BLaER1 treated with 17β-estradiol and CSF1 and Interleukin-3, amounts not matched to agents 10 nM and 100 nM (cell line): ENCODE results near the gene HNRNPA1L2.
"Not testable (repeated sequence)": the region's sequence is repeated elsewhere in the genome, so short reads cannot be mapped to it uniquely, and the experiment has no call there.

Experiments used
- H3K27ac ChIP-seq, 11 experiments: shearing (Covaris generic); formaldehyde crosslinking; 2 replicates each; pipeline ENCODE4 v1.8.1; 2022
- H3K27me3 ChIP-seq, 11 experiments: shearing (Covaris generic); formaldehyde crosslinking; 2 replicates each; pipeline ENCODE4 v1.8.1; 2022
- H3K36me3 ChIP-seq, 11 experiments: shearing (Covaris generic); formaldehyde crosslinking; 2 replicates each; pipeline ENCODE4 v1.8.1; 2022
- H3K4me1 ChIP-seq, 10 experiments: shearing (Covaris generic); formaldehyde crosslinking; 2 replicates each; pipeline ENCODE4 v1.8.1; 2022
- H3K4me2 ChIP-seq, 11 experiments: shearing (Covaris generic); formaldehyde crosslinking; 2 replicates each; pipeline ENCODE4 v1.8.1; 2022
- H3K4me3 ChIP-seq, 10 experiments: shearing (Covaris generic); formaldehyde crosslinking; 2 replicates each; pipeline ENCODE4 v1.8.1; 2022
- H3K9ac ChIP-seq, 11 experiments: shearing (Covaris generic); formaldehyde crosslinking; 2 replicates each; pipeline ENCODE4 v1.8.1; 2022
- H3K9me3 ChIP-seq, 11 experiments: shearing (Covaris generic); formaldehyde crosslinking; replicated peaks in 1 of 11; 2 replicates each; pipeline ENCODE4 v1.8.1; 2022
- H4K20me1 ChIP-seq, 11 experiments: shearing (Covaris generic); formaldehyde crosslinking; 2 replicates each; pipeline ENCODE4 v1.8.1; 2022
- Cebpa-rat ChIP-seq, 11 experiments: shearing (Covaris generic); IDR thresholded peaks; 2 replicates each; pipeline ENCODE4 v1.8.1; 2022

Gene HNRNPA1L2

GRCh38 chr13:52670726-52671125 is 28.5 kb downstream of the HNRNPA1L2 start:
- Histone ChIP-seq H3K27ac (no peak overlapping the region), H3K27me3 (no peaks in the 10 kb centered on the region), H4K20me1 (peaks cover 0 to 66% (median 21%) of the 10 kb centered on the region in 11 experiments; a peak in 12 of 22 replicates), H3K4me2 (no peak overlapping the region), H3K9ac (no peak overlapping the region), H3K4me1 (no peaks in the 10 kb centered on the region), H3K4me3 (no peak overlapping the region), H3K36me3 (peaks cover 72 to 99% (median 91%) of the 10 kb centered on the region in 11 experiments), H3K9me3 (no peaks in the 10 kb centered on the region)
- TF ChIP-seq Cebpa-rat (IDR thresholded peaks at IDR 0.05) = no peak

- no peak overlapping the region for H3K27ac ChIP-seq
- H3K36me3 ChIP-seq = peaks cover 72 to 99% (median 91%) of the 10 kb centered on the region in 11 experiments
- H3K4me3 ChIP-seq = no peak overlapping the region
- no peak overlapping the region for H3K9ac ChIP-seq
- no peaks in the 10 kb centered on the region for H3K4me1 ChIP-seq
- peaks cover 0 to 82% (median 15%) of the 10 kb centered on the region in 11 experiments; a peak in 10 of 22 replicates for H4K20me1 ChIP-seq
- no peaks in the 10 kb centered on the region for H3K27me3 ChIP-seq
- no peaks in the 10 kb centered on the region for H3K9me3 ChIP-seq
- no peak overlapping the region for H3K4me2 ChIP-seq
- no peak for TF ChIP-seq Cebpa-rat (IDR thresholded peaks at IDR 0.05)
Observed at GRCh38 chr13:52673465-52673864, 31.2 kb downstream of the HNRNPA1L2 start.

GRCh38 chr13:52677823-52678222 is 35.6 kb downstream of the HNRNPA1L2 start:
- Histone ChIP-seq H3K27ac (no peak overlapping the region), H4K20me1 (peaks cover 0 to 62% (median 15%) of the 10 kb centered on the region in 11 experiments; a peak in 10 of 22 replicates), H3K27me3 (no peaks in the 10 kb centered on the region), H3K9ac (no peak overlapping the region), H3K4me1 (no peaks in the 10 kb centered on the region), H3K36me3 (peaks cover 84 to 99% (median 94%) of the 10 kb centered on the region in 11 experiments), H3K4me3 (no peak overlapping the region), H3K9me3 (no peaks in the 10 kb centered on the region), H3K4me2 (no peak overlapping the region)
- no peak for TF ChIP-seq Cebpa-rat (IDR thresholded peaks at IDR 0.05)

- not testable (repeated sequence) for H3K27me3 ChIP-seq
Observed at GRCh38 chr13:52685806-52686205, 43.6 kb downstream of the HNRNPA1L2 start.

GRCh38 chr13:52686376-52686775 is 44.1 kb downstream of the HNRNPA1L2 start:
- Histone ChIP-seq H3K4me3 (no peak overlapping the region), H3K36me3 (peaks cover 77 to 100% (median 88%) of the 10 kb centered on the region in 11 experiments), H3K9ac (no peak overlapping the region), H4K20me1 (peaks cover 0 to 10% (median 0%) of the 10 kb centered on the region in 11 experiments; a peak in 3 of 22 replicates), H3K27ac (no peak overlapping the region), H3K9me3 (no peaks in the 10 kb centered on the region), H3K4me1 (peaks cover 0 to 8% (median 1%) of the 10 kb centered on the region in 10 experiments; a peak in 8 of 20 replicates), H3K4me2 (no peak overlapping the region), H3K27me3 (no peaks in the 10 kb centered on the region)
- TF ChIP-seq Cebpa-rat (IDR thresholded peaks at IDR 0.05) = no peak

More at GRCh38 chr13:52685806-52686205, 43.6 kb downstream of the HNRNPA1L2 start:
- H3K4me1 ChIP-seq, H3K4me2 ChIP-seq, H3K9ac ChIP-seq, H3K27ac ChIP-seq, H3K4me3 ChIP-seq, H4K20me1 ChIP-seq, H3K9me3 ChIP-seq: not testable (repeated sequence)
- H3K36me3 ChIP-seq = peaks cover 83 to 100% (median 88%) of the 10 kb centered on the region in 11 experiments
